AG09309 (cell line): ENCODE data around the gene ACAP3.

Experiments
- DNase-seq: peaks from one replicate; pipeline ENCODE4 v3.0.0-alpha.2; 2010; ENCODE audit warnings: low read depth
- H3K4me3 ChIP-seq: 2 replicates; pipeline ENCODE4 v1.5.1; 2011; ENCODE audit warnings: mild to moderate bottlenecking, low read depth, low read length, moderate library complexity; ENCODE audit not compliant: control insufficient read depth
- TF ChIP-seq, protein P1 (sequence below): IDR thresholded peaks from 2 replicates; pipeline ENCODE4 v1.5.1; 2011; ENCODE audit warnings: mild to moderate bottlenecking, low read depth, low read length, inconsistent platforms; ENCODE audit not compliant: insufficient read depth, control insufficient read depth; ENCODE audit errors: missing control alignments

ACAP3 gene

DNA sequence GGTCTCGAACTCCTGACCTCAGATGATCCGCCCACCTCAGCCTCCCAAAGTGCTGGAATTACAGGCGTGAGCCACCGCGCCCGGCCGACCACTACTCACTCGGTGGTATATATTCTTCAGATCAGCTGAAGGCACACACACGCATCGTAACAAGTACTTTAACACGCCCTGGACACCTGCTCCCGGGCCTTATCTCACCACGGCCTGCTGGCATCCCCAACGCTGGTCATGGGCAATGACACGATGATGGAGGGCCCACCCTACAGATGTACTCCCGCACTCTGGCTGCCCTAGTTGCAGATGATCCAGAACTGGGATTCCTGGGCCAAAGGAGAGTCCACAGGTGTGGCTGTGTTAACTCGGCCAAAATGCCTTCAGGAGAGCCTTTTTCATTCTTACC, 45.7 kb downstream of the ACAP3 start:
- H3K4me3 ChIP-seq: no peak overlapping the region
- no peak for DNase-seq
- TF ChIP-seq, protein P1, sequence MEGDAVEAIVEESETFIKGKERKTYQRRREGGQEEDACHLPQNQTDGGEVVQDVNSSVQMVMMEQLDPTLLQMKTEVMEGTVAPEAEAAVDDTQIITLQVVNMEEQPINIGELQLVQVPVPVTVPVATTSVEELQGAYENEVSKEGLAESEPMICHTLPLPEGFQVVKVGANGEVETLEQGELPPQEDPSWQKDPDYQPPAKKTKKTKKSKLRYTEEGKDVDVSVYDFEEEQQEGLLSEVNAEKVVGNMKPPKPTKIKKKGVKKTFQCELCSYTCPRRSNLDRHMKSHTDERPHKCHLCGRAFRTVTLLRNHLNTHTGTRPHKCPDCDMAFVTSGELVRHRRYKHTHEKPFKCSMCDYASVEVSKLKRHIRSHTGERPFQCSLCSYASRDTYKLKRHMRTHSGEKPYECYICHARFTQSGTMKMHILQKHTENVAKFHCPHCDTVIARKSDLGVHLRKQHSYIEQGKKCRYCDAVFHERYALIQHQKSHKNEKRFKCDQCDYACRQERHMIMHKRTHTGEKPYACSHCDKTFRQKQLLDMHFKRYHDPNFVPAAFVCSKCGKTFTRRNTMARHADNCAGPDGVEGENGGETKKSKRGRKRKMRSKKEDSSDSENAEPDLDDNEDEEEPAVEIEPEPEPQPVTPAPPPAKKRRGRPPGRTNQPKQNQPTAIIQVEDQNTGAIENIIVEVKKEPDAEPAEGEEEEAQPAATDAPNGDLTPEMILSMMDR: no peak

DNA sequence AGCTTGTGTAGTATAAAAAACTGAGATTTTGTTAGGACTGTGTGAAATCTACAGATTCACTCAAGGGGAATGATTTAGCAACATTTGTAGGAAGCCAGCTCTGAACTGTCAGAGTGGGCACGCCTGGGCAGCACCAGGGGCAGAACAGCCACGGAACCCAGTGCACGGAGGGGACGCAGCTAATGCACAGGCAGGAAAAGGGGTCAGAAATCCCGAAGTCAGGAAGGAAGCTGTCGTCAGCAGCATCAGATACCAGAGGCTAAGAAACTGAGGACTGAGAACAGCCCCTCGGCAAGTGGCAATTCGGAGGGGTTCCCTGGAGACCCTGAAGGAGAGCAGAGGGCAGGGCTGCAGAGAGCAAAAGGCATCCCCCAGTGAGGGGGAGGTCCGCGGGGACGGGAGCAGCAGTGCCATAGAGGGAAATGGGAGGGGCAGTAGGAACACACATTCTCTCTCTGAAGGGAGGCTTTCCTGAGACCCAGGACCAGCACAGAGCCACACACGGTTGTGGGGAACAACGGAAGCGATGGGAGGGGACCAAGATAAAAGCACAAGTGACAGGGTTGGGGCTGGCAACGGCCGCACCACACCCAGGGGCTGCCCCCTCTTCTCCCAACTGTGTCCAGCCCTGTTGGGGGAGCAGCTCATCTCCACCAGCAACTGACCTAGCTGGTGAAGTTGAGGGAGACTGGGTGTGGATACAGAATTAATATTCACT, 46.7 kb downstream of the ACAP3 start:
- H3K4me3 ChIP-seq: no peak overlapping the region
- DNase-seq: no peak
- TF ChIP-seq, protein P1: no peak

DNA sequence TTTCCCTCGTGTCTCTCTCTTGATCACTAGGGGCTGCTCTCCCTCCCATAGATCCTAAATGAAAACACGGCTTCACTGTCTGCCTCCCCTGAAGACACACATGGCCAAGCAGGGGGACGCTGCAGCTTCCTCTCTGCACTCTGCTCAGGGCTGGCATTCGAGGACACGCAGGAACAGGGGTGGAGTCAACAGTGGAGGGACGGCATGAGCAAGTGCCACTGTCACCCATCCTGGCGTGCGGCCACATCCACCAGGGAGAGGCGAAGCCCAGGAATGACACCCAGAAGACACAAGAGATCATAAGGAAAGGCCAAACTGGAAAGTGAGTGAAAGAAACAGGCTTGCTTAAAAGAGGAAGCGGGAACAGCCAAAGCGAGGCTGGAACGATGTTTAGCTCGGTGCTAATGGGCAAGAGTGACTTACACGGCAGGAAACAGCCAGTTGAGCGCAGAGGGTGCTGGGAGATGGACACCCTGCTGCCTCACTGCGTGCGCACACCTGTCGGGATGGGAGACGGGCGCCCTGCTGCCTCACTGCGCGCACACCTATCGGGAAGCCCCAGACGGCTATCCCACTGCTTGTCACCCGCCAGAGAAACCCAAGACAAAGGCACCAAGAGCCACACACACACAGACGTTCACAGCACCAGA, 47.7 kb downstream of the ACAP3 start:
- no peak for DNase-seq
- TF ChIP-seq, protein P1: no peak
- H3K4me3 ChIP-seq: no peak overlapping the region

DNA sequence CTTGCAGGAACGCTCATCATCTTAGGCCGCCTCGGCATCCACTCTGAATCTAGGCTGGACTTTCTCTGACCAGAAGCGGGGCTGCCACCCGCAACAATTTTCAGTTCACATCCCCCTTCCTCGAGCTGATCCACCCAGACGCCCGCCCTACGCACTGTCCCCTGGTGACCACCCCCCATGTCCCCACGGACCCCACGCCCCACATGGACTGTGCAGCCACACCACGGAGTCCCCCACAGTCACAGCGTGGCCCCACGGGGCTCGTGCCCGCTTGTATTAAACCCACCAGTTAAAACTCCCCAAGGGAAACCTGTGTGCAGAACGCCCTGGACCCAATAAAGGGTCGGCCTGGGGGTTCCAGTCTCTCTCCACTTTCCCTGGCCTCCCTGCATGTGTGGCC, 48.2 kb downstream of the ACAP3 start:
- H3K4me3 ChIP-seq: no peak overlapping the region
- no peak for DNase-seq
- TF ChIP-seq, protein P1: no peak

DNA sequence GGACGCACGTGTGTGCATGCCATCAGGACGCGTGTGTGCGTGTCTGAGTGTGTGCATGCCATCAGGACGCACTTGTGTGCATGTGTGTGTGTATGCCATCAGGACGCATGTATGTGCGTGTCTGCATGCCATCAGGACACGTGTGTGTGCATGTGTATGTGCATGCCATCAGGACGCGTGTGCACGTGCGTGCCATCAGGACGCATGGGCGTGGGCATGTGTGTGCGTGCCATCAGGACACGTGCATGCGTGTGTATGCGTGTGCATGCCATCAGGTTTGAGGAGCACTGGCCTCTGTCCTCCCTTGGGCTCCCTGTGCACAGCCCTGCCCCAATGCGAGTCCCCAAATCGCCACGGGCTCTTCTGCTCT, 48.6 kb downstream of the ACAP3 start:
- TF ChIP-seq, protein P1: no peak
- H3K4me3 ChIP-seq: no peak overlapping the region
- no peak for DNase-seq

DNA sequence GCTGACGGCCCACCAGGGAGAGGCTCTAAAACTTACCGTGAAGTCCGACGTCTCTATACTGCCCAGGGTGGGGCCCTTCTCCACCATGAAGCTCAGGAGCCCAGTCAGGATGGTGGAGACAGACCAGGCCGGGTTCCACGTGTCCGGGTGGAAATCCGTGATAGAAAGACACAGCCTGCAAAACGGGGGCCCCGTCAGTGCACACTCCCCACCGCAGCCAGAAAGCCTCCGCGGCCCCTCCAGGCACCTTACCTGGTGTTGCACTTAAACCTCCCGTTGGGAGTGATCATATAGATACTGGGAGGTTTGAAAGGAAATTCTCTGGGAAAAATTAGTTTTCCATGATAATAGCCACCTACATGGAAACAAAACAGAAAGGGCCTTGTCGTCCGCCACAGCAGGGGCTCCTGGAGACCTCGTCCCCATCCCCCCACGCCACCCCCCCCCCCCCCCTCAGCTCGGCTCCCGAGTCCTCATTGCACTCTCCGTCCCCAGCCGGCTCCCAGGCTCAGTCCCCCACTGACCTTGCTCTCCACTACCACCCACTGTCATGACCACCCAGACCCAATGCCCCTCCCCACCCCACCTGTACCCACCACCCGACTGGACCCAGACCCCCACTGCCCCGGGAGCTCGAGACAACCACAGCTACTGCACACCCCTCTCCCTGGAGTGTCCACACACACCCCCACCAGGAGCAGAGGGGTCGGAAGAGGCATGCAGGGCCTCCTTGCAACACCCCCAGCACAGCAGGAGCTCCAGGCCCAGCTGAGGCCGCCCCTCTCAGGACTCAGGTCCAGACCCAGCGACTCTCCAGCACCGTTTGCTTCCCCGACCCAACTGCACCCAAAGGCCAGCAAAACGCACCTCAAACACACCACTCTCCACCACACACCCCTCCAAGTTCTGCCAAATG, 50.5 kb downstream of the ACAP3 start:
- DNase-seq: no peak
- TF ChIP-seq, protein P1: no peak
- no peak overlapping the region for H3K4me3 ChIP-seq
